Osteoblast (primary cell): ENCODE results near the gene AZIN2. TPM values are rescaled to one million over a fixed set of nuclear protein-coding genes. Genes with fewer than 3 reads are reported as not detected.

Source experiments
- DNase-seq: peaks from one replicate; pipeline ENCODE4 v3.0.0; 2011; ENCODE audit warnings: low spot score, mixed read lengths; ENCODE audit not compliant: insufficient read length; ENCODE audit errors: missing footprints
- H2AFZ ChIP-seq: 2 replicates; pipeline ENCODE4 v1.6.0; 2011; ENCODE audit warnings: mild to moderate bottlenecking, low read length
- H3K27ac ChIP-seq: 2 replicates; pipeline ENCODE4 v1.5.1; 2011; ENCODE audit warnings: mild to moderate bottlenecking, low read depth, low read length, moderate library complexity
- H3K27me3 ChIP-seq: 2 replicates; pipeline ENCODE4 v1.6.0; 2012; ENCODE audit warnings: mild to moderate bottlenecking, control low read depth, inconsistent platforms, low read length, moderate library complexity; ENCODE audit not compliant: insufficient read depth
- H3K36me3 ChIP-seq: 2 replicates; pipeline ENCODE4 v1.5.1; 2011; ENCODE audit warnings: mild to moderate bottlenecking, low read length, control low read depth, moderate library complexity; ENCODE audit not compliant: insufficient read depth
- H3K4me1 ChIP-seq: 2 replicates; pipeline ENCODE4 v1.5.1; 2011; ENCODE audit warnings: mild to moderate bottlenecking, low read length, control low read depth, moderate library complexity; ENCODE audit not compliant: insufficient read depth
- H3K4me2 ChIP-seq: 2 replicates; pipeline ENCODE4 v1.6.0; 2011; ENCODE audit warnings: mild to moderate bottlenecking, low read length; ENCODE audit not compliant: insufficient read depth
- H3K4me3 ChIP-seq: fragments of 200-600 bp; sonication (generic); 3 replicates; pipeline ENCODE4 v1.5.1; 2012; ENCODE audit warnings: mild to moderate bottlenecking, low read length, inconsistent platforms; ENCODE audit not compliant: insufficient read depth
- H3K79me2 ChIP-seq: 2 replicates; pipeline ENCODE4 v1.6.0; 2012; ENCODE audit warnings: mild to moderate bottlenecking, low read length, control low read depth, inconsistent platforms; ENCODE audit not compliant: insufficient read depth
- H3K9me3 ChIP-seq: 2 replicates; pipeline ENCODE4 v1.5.1; 2011; ENCODE audit warnings: low read depth, low read length, control low read depth
- H4K20me1 ChIP-seq: 2 replicates; pipeline ENCODE4 v1.6.0; 2012; ENCODE audit warnings: mild to moderate bottlenecking, low read length, control low read depth; ENCODE audit not compliant: insufficient read depth
- CTCF ChIP-seq: IDR thresholded peaks from 2 replicates; pipeline ENCODE4 v1.5.1; 2011; ENCODE audit warnings: mild to moderate bottlenecking, low read depth, low read length, moderate library complexity; ENCODE audit errors: extremely low read depth
- total RNA-seq: library from RNA; depleted of rRNA; stranded (reverse); fragments of >200 nt; gene quantifications from 2 replicates; pipeline ENCODE4 v1.2.3, GENCODE V29; 2012

Gene AZIN2
- total RNA-seq, 1 donor, result 18.8 TPM

- H3K27ac ChIP-seq, result peak overlapping the region; percentile 93
- H3K4me2 ChIP-seq, result peak overlapping the region; percentile 84
- peaks cover 4% of the 10 kb centered on the region for H3K4me1 ChIP-seq
- H3K79me2 ChIP-seq, result peaks cover 7% of the 10 kb centered on the region
- no peaks in the 10 kb centered on the region for H3K9me3 ChIP-seq
- H3K4me3 ChIP-seq, result peak overlapping the region; percentile 88
- TF ChIP-seq CTCF, result no peak
- H3K27me3 ChIP-seq, result no peaks in the 10 kb centered on the region
- H4K20me1 ChIP-seq, result no peaks in the 10 kb centered on the region
- H3K36me3 ChIP-seq, result no peaks in the 10 kb centered on the region
- no peak for DNase-seq
- peak overlapping the region; percentile 89 for H2AFZ ChIP-seq
Observed at GRCh38 chr1:33126411-33127000, 45.6 kb downstream of the AZIN2 start.

- Histone ChIP-seq H3K4me1 (peaks cover 4% of the 10 kb centered on the region), H4K20me1 (no peaks in the 10 kb centered on the region), H3K79me2 (peaks cover 7% of the 10 kb centered on the region), H3K27me3 (no peaks in the 10 kb centered on the region), H2AFZ (peak overlapping the region; percentile 89), H3K27ac (peak overlapping the region; percentile 93), H3K9me3 (no peaks in the 10 kb centered on the region), H3K4me3 (peak overlapping the region; percentile 88), H3K4me2 (peak overlapping the region; percentile 84), H3K36me3 (no peaks in the 10 kb centered on the region)
- DNase-seq, result peak; percentile 97
- peak; percentile 100 for TF ChIP-seq CTCF
Observed at GRCh38 chr1:33127001-33127823, 46.3 kb downstream of the AZIN2 start.

- no peak for DNase-seq
- Histone ChIP-seq H3K27ac (no peak overlapping the region), H3K4me3 (no peak overlapping the region)
Observed at GRCh38 chr1:33128781-33129180, 47.8 kb downstream of the AZIN2 start.

More at GRCh38 chr1:33128781-33129180, 47.8 kb downstream of the AZIN2 start:
- Histone ChIP-seq H4K20me1 (no peaks in the 10 kb centered on the region), H3K4me1 (peaks cover 4% of the 10 kb centered on the region), H3K36me3 (no peaks in the 10 kb centered on the region), H3K79me2 (peaks cover 7% of the 10 kb centered on the region), H3K27me3 (no peaks in the 10 kb centered on the region), H3K4me2 (no peak overlapping the region), H2AFZ (no peak overlapping the region), H3K9me3 (no peaks in the 10 kb centered on the region)
- TF ChIP-seq CTCF, result no peak
